H1 (cell line): ENCODE data around the gene P2RX7. TPM values are rescaled to one million over a fixed set of nuclear protein-coding genes. Genes with fewer than 3 reads are reported as not detected.

Source experiments
- CTCF ChIA-PET: fragments of 300-600 bp; sonication (Branson Sonifier 250); formaldehyde crosslinking; loops from one replicate; lab custom pipeline; 2021; ENCODE audit not compliant: partially characterized antibody; lab: Charles Lee
- POLR2A ChIA-PET: fragments of 300-600 bp; sonication (Branson Sonifier 250); formaldehyde crosslinking; loops from one replicate; lab custom pipeline; 2021; ENCODE audit warnings: inconsistent platforms; ENCODE audit not compliant: partially characterized antibody; lab: Charles Lee
- DNase-seq, 2 experiments: peaks; one replicate each; pipeline versions ENCODE4 v3.0.0 to v3.0.0-alpha.2; 2010 to 2022; ENCODE audit warnings: low spot score in 2 of 2, low read depth in 1 of 2, mixed read lengths in 1 of 2
- FAIRE-seq: peaks from 2 replicates; lab custom pipeline; 2011; peaks lifted over from hg19 to GRCh38; lab: Jason Lieb, UNC
- H2AFZ ChIP-seq: 2 replicates; pipeline ENCODE4 v1.8.1; 2012; ENCODE audit warnings: low read length, inconsistent platforms
- H2AK5ac ChIP-seq: 2 replicates; pipeline ENCODE4 v1.6.1; 2013; ENCODE audit warnings: low read depth, low read length
- H2BK120ac ChIP-seq: replicated peaks from 2 replicates; pipeline ENCODE3; 2013; ENCODE audit warnings: low read depth, low read length, inconsistent platforms
- H2BK12ac ChIP-seq: 2 replicates; pipeline ENCODE4 v1.6.1; 2013; ENCODE audit warnings: low read depth, low read length
- H2BK15ac ChIP-seq: 2 replicates; pipeline ENCODE4 v1.6.1; 2013; ENCODE audit warnings: low read length
- H2BK20ac ChIP-seq: 2 replicates; pipeline ENCODE4 v1.6.1; 2013; ENCODE audit warnings: low read length
- H2BK5ac ChIP-seq: 2 replicates; pipeline ENCODE4 v1.6.1; 2013; ENCODE audit warnings: low read depth, low read length
- H3K14ac ChIP-seq: 2 replicates; pipeline ENCODE4 v1.6.1; 2013; ENCODE audit warnings: inconsistent platforms; ENCODE audit not compliant: insufficient read length
- H3K18ac ChIP-seq: 2 replicates; pipeline ENCODE4 v1.6.1; 2013; ENCODE audit warnings: low read length; ENCODE audit errors: extremely low read depth
- H3K23ac ChIP-seq: 2 replicates; pipeline ENCODE4 v1.6.1; 2013; ENCODE audit warnings: inconsistent platforms; ENCODE audit not compliant: insufficient read length
- H3K23me2 ChIP-seq: 2 replicates; pipeline ENCODE4 v1.6.1; 2013; ENCODE audit warnings: low read depth, low read length
- H3K27ac ChIP-seq: 2 replicates; pipeline ENCODE4 v1.6.1; 2011; ENCODE audit warnings: low read depth, low read length, inconsistent platforms
- H3K27me3 ChIP-seq, 4 experiments: replicated peaks in 1 of 4; 1 replicate in 1 of 4; 2 replicates in 3 of 4; pipeline versions ENCODE4 v1.6.1 to v1.8.1; 2011 to 2013; ENCODE audit warnings: low read length in 3 of 4, mild to moderate bottlenecking in 3 of 4, inconsistent platforms in 2 of 4, mixed read lengths in 2 of 4, moderate library complexity in 1 of 4; ENCODE audit not compliant: control insufficient read depth in 3 of 4, insufficient read depth in 3 of 4; ENCODE audit errors: extremely low read depth in 1 of 4
- H3K36me3 ChIP-seq, 4 experiments: 2 replicates each; pipeline versions ENCODE4 v1.6.1 to v1.8.1; 2011 to 2013; ENCODE audit warnings: mild to moderate bottlenecking in 4 of 4, low read length in 3 of 4, moderate library complexity in 2 of 4, control low read depth in 1 of 4, inconsistent platforms in 1 of 4; ENCODE audit not compliant: insufficient read depth in 4 of 4, control insufficient read depth in 2 of 4
- H3K4ac ChIP-seq: replicated peaks from 2 replicates; pipeline ENCODE3; 2013; ENCODE audit warnings: low read length, low read depth, mixed read lengths, inconsistent platforms; ENCODE audit not compliant: insufficient read length
- H3K4me1 ChIP-seq, 4 experiments: replicated peaks in 1 of 4; 1 replicate in 1 of 4; 2 replicates in 3 of 4; pipeline versions ENCODE4 v1.6.1 to v1.8.1; 2011 to 2013; ENCODE audit warnings: low read length in 3 of 4, inconsistent platforms in 2 of 4, mixed read lengths in 1 of 4; ENCODE audit not compliant: insufficient read depth in 4 of 4, control insufficient read depth in 3 of 4
- H3K4me2 ChIP-seq, 2 experiments: 2 replicates each; pipeline versions ENCODE4 v1.6.1 to v1.8.1; 2011 to 2013; ENCODE audit warnings: low read depth in 2 of 2, low read length in 2 of 2, control low read depth in 1 of 2, inconsistent platforms in 1 of 2, mild to moderate bottlenecking in 1 of 2; ENCODE audit not compliant: insufficient read depth in 1 of 2
- H3K4me3 ChIP-seq, 4 experiments: fragments of 200-600, 300-600 bp in 1 of 4; sonication (generic), shearing (Covaris generic), sonication (Bioruptor Twin) in 1 of 4; 2 replicates each; pipeline versions ENCODE4 v1.5.1 to v1.8.1; 2011 to 2016; ENCODE audit warnings: low read length in 4 of 4, low read depth in 3 of 4, control low read depth in 2 of 4, inconsistent platforms in 2 of 4, mild to moderate bottlenecking in 2 of 4, mixed read lengths in 1 of 4, moderate library complexity in 1 of 4; ENCODE audit not compliant: insufficient read depth in 2 of 4; ENCODE audit errors: extremely low read depth in 1 of 4
- H3K56ac ChIP-seq: replicated peaks from 2 replicates; pipeline ENCODE3; 2013; ENCODE audit warnings: low read depth, mild to moderate bottlenecking, mixed read lengths, low read length, inconsistent platforms; ENCODE audit not compliant: insufficient read length
- H3K79me1 ChIP-seq: 2 replicates; pipeline ENCODE4 v1.6.1; 2013; ENCODE audit warnings: low read depth, low read length, control low read depth
- H3K79me2 ChIP-seq, 2 experiments: 2 replicates each; pipeline versions ENCODE4 v1.6.1 to v1.8.1; 2012 to 2013; ENCODE audit warnings: low read length in 2 of 2, mild to moderate bottlenecking in 2 of 2, inconsistent platforms in 1 of 2; ENCODE audit not compliant: insufficient read depth in 2 of 2, control insufficient read depth in 1 of 2
- H3K9ac ChIP-seq, 4 experiments: replicated peaks in 1 of 4; 1 replicate in 1 of 4; 2 replicates in 3 of 4; pipeline versions ENCODE4 v1.6.1 to v1.8.1; 2011 to 2013; ENCODE audit warnings: low read depth in 3 of 4, low read length in 3 of 4, control low read depth in 2 of 4, mild to moderate bottlenecking in 2 of 4, moderate library complexity in 2 of 4, inconsistent platforms in 1 of 4; ENCODE audit errors: extremely low read depth in 1 of 4
- H3K9me3 ChIP-seq, 2 experiments: 2 replicates each; pipeline versions ENCODE4 v1.6.1 to v1.8.1; 2012 to 2013; ENCODE audit warnings: mild to moderate bottlenecking in 2 of 2, moderate library complexity in 2 of 2, control low read depth in 1 of 2, inconsistent platforms in 1 of 2, low read depth in 1 of 2, low read length in 1 of 2, mixed read lengths in 1 of 2; ENCODE audit not compliant: insufficient read depth in 2 of 2
- H4K20me1 ChIP-seq, 2 experiments: replicated peaks in 1 of 2; 2 replicates each; pipeline versions ENCODE3 to v1.8.1; 2011 to 2013; ENCODE audit warnings: inconsistent platforms in 2 of 2, low read length in 2 of 2, mild to moderate bottlenecking in 1 of 2; ENCODE audit not compliant: insufficient read depth in 2 of 2, control insufficient read depth in 1 of 2
- H4K5ac ChIP-seq: 2 replicates; pipeline ENCODE4 v1.6.1; 2013; ENCODE audit warnings: low read length, low read depth, mixed read lengths, inconsistent platforms; ENCODE audit not compliant: insufficient read length
- H4K8ac ChIP-seq: 2 replicates; pipeline ENCODE4 v1.8.0; 2013; ENCODE audit warnings: mild to moderate bottlenecking, moderate library complexity, low read length, inconsistent platforms; ENCODE audit not compliant: insufficient read depth; ENCODE audit errors: extremely low read depth
- H4K91ac ChIP-seq: replicated peaks from 2 replicates; pipeline ENCODE3; 2013; ENCODE audit warnings: low read length, mixed read lengths, inconsistent platforms; ENCODE audit not compliant: insufficient read length
- ASH2L ChIP-seq: fragments of 200-600, 300-600 bp; sonication (generic); IDR thresholded peaks from one replicate; pipeline ENCODE4 v1.7.1; 2017; ENCODE audit warnings: low read length
- CBX8 ChIP-seq: fragments of 300-800, 300-1000 bp; sonication (generic); IDR thresholded peaks from 2 replicates; pipeline ENCODE4 v1.7.1; 2016; ENCODE audit warnings: low read depth, low read length, borderline replicate concordance
- GABPA ChIP-seq: IDR thresholded peaks from 2 replicates; pipeline ENCODE4 v1.6.1; 2011; ENCODE audit warnings: mild to moderate bottlenecking, low read length, moderate library complexity, borderline replicate concordance; ENCODE audit not compliant: insufficient read depth
- SAP30 ChIP-seq: fragments of 300-600 bp; sonication (generic); IDR thresholded peaks from 2 replicates; pipeline ENCODE4 v1.7.1; 2012; ENCODE audit warnings: low read length, moderate library complexity, mild to moderate bottlenecking, inconsistent platforms; ENCODE audit not compliant: insufficient read depth, insufficient replicate concordance
- SIX5 ChIP-seq: IDR thresholded peaks from 2 replicates; pipeline ENCODE4 v1.6.1; 2011; ENCODE audit warnings: mild to moderate bottlenecking, low read depth, low read length
- WGBS, 2 experiments: shearing (Covaris generic) in 1 of 2; methylation state at CpG; one replicate each; pipeline versions ENCODE4 v1.1.6 to v1.1.7; 2013 to 2015; ENCODE audit warnings: low lambda C conversion rate in 2 of 2, mixed read lengths in 2 of 2, inconsistent platforms in 1 of 2, low coverage in 1 of 2, missing lambda C conversion rate in 1 of 2; ENCODE audit not compliant: insufficient replicate concordance in 2 of 2, insufficient coverage in 1 of 2, insufficient read length in 1 of 2; ENCODE audit errors: extremely low coverage in 1 of 2, missing lambda C conversion rate in 1 of 2; 5-methylcytosine and 5-hydroxymethylcytosine counted together
- long read RNA-seq, 2 experiments: library from RNA in 1 of 2; library from capped mRNA in 1 of 2; stranded (forward); transcript quantifications; one replicate each; pipeline ENCODE4 v2.0.0, GENCODE V29; 2021; ENCODE audit warnings: inconsistent platforms in 1 of 2
- polyA minus RNA-seq, 3 experiments: library from RNA; depleted of rRNA, polyadenylated mRNA; stranded (reverse); fragments of >200 nt; gene quantifications; 1 replicate in 2 of 3; 2 replicates in 1 of 3; pipeline ENCODE4 v1.2.3, GENCODE V29; 2011
- polyA plus RNA-seq, 7 experiments: library from polyadenylated mRNA; depleted of rRNA in 3 of 7; stranded (reverse) in 5 of 7; unstranded in 2 of 7; fragments of >200 nt in 5 of 7; fragments of 200-250 nt in 2 of 7; gene quantifications; 1 replicate in 5 of 7; 2 replicates in 1 of 7; 4 replicates in 1 of 7; pipeline versions ENCODE4 v1.2.1 to v1.2.3, GENCODE V29; 2011 to 2013; ENCODE audit warnings: missing spikeins in 2 of 7, mixed read lengths in 2 of 7
- total RNA-seq: library from RNA; stranded (reverse); fragmentation: NEBNext Ultra II Directional; extraction: Animal tissue kit (Norgen Biotek cat#: 25700); gene quantifications from 2 replicates; pipeline ENCODE4 v1.2.1, GENCODE V29; 2021
- TF ChIP-seq, protein P1 (sequence below), 3 experiments: IDR thresholded peaks; 1 replicate in 2 of 3; 2 replicates in 1 of 3; pipeline versions ENCODE4 v1.5.1 to v1.6.1; 2011; ENCODE audit warnings: low read length in 3 of 3, mild to moderate bottlenecking in 3 of 3, inconsistent platforms in 2 of 3, low read depth in 1 of 3, moderate library complexity in 1 of 3; ENCODE audit not compliant: insufficient read depth in 1 of 3; ENCODE audit errors: control extremely low read depth in 1 of 3

The P2RX7 gene
- 0.42 and 0.56 TPM in 2 replicates for total RNA-seq
- polyA plus RNA-seq (2011; rRNA removed) = 0.16 and 0.38 TPM in 2 replicates
- polyA plus RNA-seq (2011; cell fraction: cytosol; rRNA removed) = 0.23 TPM
- polyA plus RNA-seq (2011; cell fraction: nucleus; rRNA removed) = 0.19 TPM
- polyA plus RNA-seq (2012, experiment 1 of 2) = 0.19 to 0.64 TPM (median 0.37 TPM) in 4 replicates
- polyA plus RNA-seq (2012, experiment 2 of 2) = 0.17 TPM
- 0.36 TPM for polyA plus RNA-seq (2013, experiment 1 of 2)
- 0.24 TPM for polyA plus RNA-seq (2013, experiment 2 of 2)
- 0.39 and 0.41 TPM in 2 replicates for polyA minus RNA-seq (2011; rRNA and poly(A)+ RNA removed)
- not detected for polyA minus RNA-seq (2011; cell fraction: cytosol; rRNA and poly(A)+ RNA removed)
- polyA minus RNA-seq (2011; cell fraction: nucleus; rRNA and poly(A)+ RNA removed) = 0.40 TPM
- long read RNA-seq, experiment 1 = 0 reads
- long read RNA-seq, experiment 2 = 0 reads

DNA sequence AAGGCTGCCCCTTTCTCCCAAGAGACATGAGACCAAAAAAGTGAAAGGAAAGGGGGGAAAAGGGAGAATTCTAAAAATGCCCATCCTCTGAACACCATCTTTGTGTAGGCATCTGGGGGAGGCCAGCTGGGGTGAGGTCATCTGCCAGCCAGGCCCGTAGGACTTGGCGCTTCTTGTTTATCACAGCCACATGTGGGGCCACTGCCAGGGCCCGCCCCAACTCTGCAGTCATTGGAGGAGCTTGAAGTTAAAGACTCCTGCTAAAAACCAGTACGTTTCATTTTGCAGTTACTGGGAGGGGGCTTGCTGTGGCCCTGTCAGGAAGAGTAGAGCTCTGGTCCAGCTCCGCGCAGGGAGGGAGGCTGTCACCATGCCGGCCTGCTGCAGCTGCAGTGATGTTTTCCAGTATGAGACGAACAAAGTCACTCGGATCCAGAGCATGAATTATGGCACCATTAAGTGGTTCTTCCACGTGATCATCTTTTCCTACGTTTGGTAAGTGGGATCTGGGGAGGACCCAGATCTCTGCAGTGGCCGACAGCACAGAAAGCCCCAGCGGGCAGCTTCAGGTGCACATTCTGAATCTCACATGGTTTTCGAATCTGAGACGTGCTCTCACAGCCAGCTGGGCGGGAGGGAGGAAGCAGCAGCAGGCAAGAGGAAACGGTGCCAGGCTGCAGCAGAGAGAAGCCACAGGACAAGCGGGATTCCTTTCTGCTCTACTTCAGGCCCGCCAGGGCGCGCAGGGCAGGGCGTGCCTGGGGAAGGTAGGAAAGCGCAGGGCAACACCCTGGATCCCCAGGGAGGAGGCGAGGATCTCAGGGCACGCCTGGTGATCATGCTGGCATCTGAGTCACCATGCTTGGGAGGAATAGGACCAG, at the start of gene P2RX7:
TSS of gene P2RX7 (plus strand) at position 276 of the 881 bp plus-strand sequence. CDS start at position 371, 95 bp downstream.
- Histone ChIP-seq H2BK20ac (no peak within 1 kb of the TSS), H3K4me1 (peaks cover 0 to 9% (median 3%) of the 10 kb centered on the region in 4 experiments; a peak in 4 of 7 replicates), H4K91ac (peak within 1 kb of the TSS; percentile 17), H4K20me1 (no peaks in the 10 kb centered on the region), H3K4ac (no peak within 1 kb of the TSS), H3K23me2 (peaks cover 8% of the 10 kb centered on the region), H2AK5ac (no peak within 1 kb of the TSS), H3K36me3 (no peaks in the 10 kb centered on the region), H2AFZ (peak within 1 kb of the TSS; percentile 68), H3K4me3 (peak within 1 kb of the TSS; percentile 31 to 58 (median 38); a peak in 7 of 8 replicates), H3K27ac (no peak within 1 kb of the TSS), H3K27me3 (no peaks in the 10 kb centered on the region; a peak in 1 of 7 replicates), H4K8ac (no peak within 1 kb of the TSS), H3K14ac (no peak within 1 kb of the TSS), H3K79me2 (no peaks in the 10 kb centered on the region), H2BK15ac (no peak within 1 kb of the TSS), H3K18ac (no peak within 1 kb of the TSS), H4K5ac (no peak within 1 kb of the TSS), H3K79me1 (no peaks in the 10 kb centered on the region), H2BK120ac (no peak within 1 kb of the TSS), H3K9ac (no peak within 1 kb of the TSS), H2BK12ac (peak within 1 kb of the TSS; percentile 71; the same call in 1 of the 2 replicates), H3K4me2 (peak within 1 kb of the TSS; percentile 67 to 90), H2BK5ac (no peak within 1 kb of the TSS), H3K9me3 (no peaks in the 10 kb centered on the region), H3K23ac (no peak within 1 kb of the TSS), H3K56ac (peak within 1 kb of the TSS; percentile 20)
- FAIRE-seq (no peak), DNase-seq (peak; percentile 39 to 67)
- WGBS, 2 experiments = 14% methylated on average over 25 of the region's 25 CpGs; no CpG with 5 or more reads in 1 of the 2 experiments
- POLR2A ChIA-PET = no interaction called here
- CTCF ChIA-PET = interaction anchor here (1.2 to 1.3 kb wide), 2 partner anchors 10 to 22 kb away, joined by 3 read pairs; no protein-coding TSS in a partner anchor
- TF ChIP-seq ASH2L (peak; percentile 51), SAP30 (peak; percentile 75), GABPA (peak; percentile 48; the same call in 1 of the 2 replicates), SIX5 (no peak), CBX8 (no peak)
- TF ChIP-seq, protein P1, sequence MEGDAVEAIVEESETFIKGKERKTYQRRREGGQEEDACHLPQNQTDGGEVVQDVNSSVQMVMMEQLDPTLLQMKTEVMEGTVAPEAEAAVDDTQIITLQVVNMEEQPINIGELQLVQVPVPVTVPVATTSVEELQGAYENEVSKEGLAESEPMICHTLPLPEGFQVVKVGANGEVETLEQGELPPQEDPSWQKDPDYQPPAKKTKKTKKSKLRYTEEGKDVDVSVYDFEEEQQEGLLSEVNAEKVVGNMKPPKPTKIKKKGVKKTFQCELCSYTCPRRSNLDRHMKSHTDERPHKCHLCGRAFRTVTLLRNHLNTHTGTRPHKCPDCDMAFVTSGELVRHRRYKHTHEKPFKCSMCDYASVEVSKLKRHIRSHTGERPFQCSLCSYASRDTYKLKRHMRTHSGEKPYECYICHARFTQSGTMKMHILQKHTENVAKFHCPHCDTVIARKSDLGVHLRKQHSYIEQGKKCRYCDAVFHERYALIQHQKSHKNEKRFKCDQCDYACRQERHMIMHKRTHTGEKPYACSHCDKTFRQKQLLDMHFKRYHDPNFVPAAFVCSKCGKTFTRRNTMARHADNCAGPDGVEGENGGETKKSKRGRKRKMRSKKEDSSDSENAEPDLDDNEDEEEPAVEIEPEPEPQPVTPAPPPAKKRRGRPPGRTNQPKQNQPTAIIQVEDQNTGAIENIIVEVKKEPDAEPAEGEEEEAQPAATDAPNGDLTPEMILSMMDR (IDR thresholded peaks at IDR 0.05; ENCODE audit: control extremely low read depth in 1 of 3, insufficient read depth in 1 of 3, low read depth in 1 of 3, low read length in 3 of 3) = peak in 1 of 3 experiments; percentile 20; a peak in 1 of 4 replicates
